HepG2 (cell line): ENCODE measurements around the gene WWP2. TPM values are rescaled to one million over a fixed set of nuclear protein-coding genes. Genes with fewer than 3 reads are reported as not detected.

Experiments used
- ATF7-NPFF ChIP-seq: sonication (generic); formaldehyde crosslinking; IDR thresholded peaks from 2 replicates; pipeline ENCODE4 v1.8.1; 2023; ENCODE audit warnings: mild to moderate bottlenecking, low read depth, missing genetic modification reagents, moderate library complexity
- CREB3 ChIP-seq: sonication (generic); formaldehyde crosslinking; IDR thresholded peaks from 2 replicates; pipeline ENCODE4 v1.5.0; 2020; ENCODE audit warnings: missing genetic modification reagents
- HDAC2 ChIP-seq: sonication (generic); formaldehyde crosslinking; IDR thresholded peaks from 2 replicates; pipeline ENCODE4 v1.4.0; 2020; ENCODE audit warnings: missing genetic modification reagents
- HMGXB4 ChIP-seq, 2 experiments: sonication (generic) in 1 of 2; formaldehyde crosslinking in 1 of 2; IDR thresholded peaks; 2 replicates each; pipeline versions ENCODE4 v1.4.0 to v1.6.1; 2018 to 2020; ENCODE audit warnings: missing genetic modification reagents in 2 of 2, borderline replicate concordance in 1 of 2, low read depth in 1 of 2, mild to moderate bottlenecking in 1 of 2, missing biosample characterization in 1 of 2
- IRF2 ChIP-seq: IDR thresholded peaks from 2 replicates; pipeline ENCODE4 v1.6.1; 2018; ENCODE audit warnings: missing genetic modification reagents, missing compliant biosample characterization
- KDM5B ChIP-seq: sonication (generic); formaldehyde crosslinking; IDR thresholded peaks from 2 replicates; pipeline ENCODE4 v1.4.0; 2020; ENCODE audit warnings: missing genetic modification reagents, mild to moderate bottlenecking, borderline replicate concordance
- MTA1 ChIP-seq: sonication (generic); formaldehyde crosslinking; IDR thresholded peaks from 2 replicates; pipeline ENCODE4 v1.4.0; 2020; ENCODE audit warnings: missing genetic modification reagents, mild to moderate bottlenecking, borderline replicate concordance
- MTF2 ChIP-seq: sonication (generic); formaldehyde crosslinking; IDR thresholded peaks from 2 replicates; pipeline ENCODE4 v1.5.0; 2020; ENCODE audit warnings: missing genetic modification reagents, borderline replicate concordance
- MXD3 ChIP-seq: IDR thresholded peaks from 2 replicates; pipeline ENCODE4 v1.6.1; 2016; ENCODE audit warnings: mild to moderate bottlenecking, missing biosample characterization, missing genetic modification reagents
- MYPOP ChIP-seq: sonication (generic); formaldehyde crosslinking; IDR thresholded peaks from 2 replicates; pipeline ENCODE4 v1.8.1; 2023; ENCODE audit warnings: mild to moderate bottlenecking, moderate library complexity, missing genetic modification reagents
- NR2C2 ChIP-seq: sonication (generic); formaldehyde crosslinking; IDR thresholded peaks from 2 replicates; pipeline ENCODE4 v1.4.0; 2020; ENCODE audit warnings: missing genetic modification reagents, mild to moderate bottlenecking, moderate library complexity, borderline replicate concordance
- PHF21A ChIP-seq: sonication (generic); formaldehyde crosslinking; IDR thresholded peaks from 2 replicates; pipeline ENCODE4 v1.5.0; 2020; ENCODE audit warnings: mild to moderate bottlenecking, missing genetic modification reagents
- POLR2A ChIP-seq, 2 experiments: IDR thresholded peaks; 2 replicates each; pipeline ENCODE4 v1.6.1; 2011; ENCODE audit warnings: low read depth in 2 of 2, low read length in 2 of 2, mild to moderate bottlenecking in 1 of 2, moderate library complexity in 1 of 2; ENCODE audit not compliant: insufficient read depth in 1 of 2
- POLR2AphosphoS5 ChIP-seq: IDR thresholded peaks from 2 replicates; pipeline ENCODE4 v1.6.1; 2012; ENCODE audit warnings: low read depth, low read length
- RARA ChIP-seq: IDR thresholded peaks from 2 replicates; pipeline ENCODE4 v1.6.1; 2016; ENCODE audit warnings: missing genetic modification reagents, missing compliant biosample characterization
- SNAPC2 ChIP-seq: sonication (generic); formaldehyde crosslinking; IDR thresholded peaks from 2 replicates; pipeline ENCODE4 v1.8.1; 2022; ENCODE audit warnings: mild to moderate bottlenecking, missing genetic modification reagents
- SRSF1 ChIP-seq: fragments of 200-400 bp; formaldehyde crosslinking; optimal IDR thresholded peaks from 2 replicates; pipeline ENCODE3; 2017; ENCODE audit warnings: mild to moderate bottlenecking, low read depth, low read length, moderate library complexity
- SRY ChIP-seq: sonication (generic); formaldehyde crosslinking; IDR thresholded peaks from 2 replicates; pipeline ENCODE4 v1.8.0; 2022; ENCODE audit warnings: mild to moderate bottlenecking, missing genetic modification reagents
- TCF7 ChIP-seq: sonication (generic); IDR thresholded peaks from 2 replicates; pipeline ENCODE4 v1.6.1; 2016; ENCODE audit warnings: antibody characterized with exemption, low read depth
- ZIK1 ChIP-seq: sonication (generic); formaldehyde crosslinking; IDR thresholded peaks from 2 replicates; pipeline ENCODE4 v1.5.0; 2020; ENCODE audit warnings: mild to moderate bottlenecking, low read depth, missing genetic modification reagents, borderline replicate concordance
- ZNF512 ChIP-seq: sonication (generic); formaldehyde crosslinking; IDR thresholded peaks from 2 replicates; pipeline ENCODE4 v1.4.0; 2020; ENCODE audit warnings: mild to moderate bottlenecking, missing genetic modification reagents
- ZNF576 ChIP-seq: sonication (generic); formaldehyde crosslinking; IDR thresholded peaks from 2 replicates; pipeline ENCODE4 v1.4.0; 2020; ENCODE audit warnings: mild to moderate bottlenecking, missing genetic modification reagents
- ZNF607 ChIP-seq: sonication (generic); formaldehyde crosslinking; IDR thresholded peaks from 2 replicates; pipeline ENCODE4 v1.5.1; 2020; ENCODE audit warnings: missing genetic modification reagents, mild to moderate bottlenecking, borderline replicate concordance
- polyA plus RNA-seq, 8 experiments: library from polyadenylated mRNA; depleted of rRNA in 3 of 8; stranded (reverse) in 7 of 8; unstranded in 1 of 8; fragments of >200 nt; fragmentation: Illumina TruSeq in 4 of 8; extraction: Trizol in 4 of 8; gene quantifications; 2 replicates each; pipeline versions ENCODE4 v1.2.1 to v1.2.3, GENCODE V29; 2011 to 2016; ENCODE audit warnings: low read depth in 4 of 8, missing spikeins in 1 of 8, mixed read lengths in 1 of 8; ENCODE audit not compliant: insufficient read depth in 1 of 8
- total RNA-seq, 5 experiments: library from RNA; depleted of rRNA; stranded (reverse); fragments of >200 nt; fragmentation: Illumina TruSeq; extraction: Trizol; gene quantifications; 2 replicates each; pipeline ENCODE4 v1.2.3, GENCODE V29; 2016; ENCODE audit warnings: low read depth in 1 of 5

WWP2 gene
- total and polyA plus RNA-seq, 2 of the 13 experiments (the other 11 are each of a cell fraction or from before 2014, with no cell fraction given) = 11.4 to 28.2 TPM

GRCh38 chr16:69725480-69726312, 36.4 kb upstream of the WWP2 start (continued):
- TF ChIP-seq RARA (CRISPR knock-in tag) = peak; percentile 27; the same call in 1 of the 2 replicates
- no peak for TF ChIP-seq KDM5B (CRISPR knock-in tag)
- no peak for TF ChIP-seq HDAC2
- TF ChIP-seq ZIK1 (CRISPR knock-in tag) = no peak
- peak; percentile 42; the same call in 1 of the 2 replicates for TF ChIP-seq SNAPC2 (CRISPR knock-in tag)
- TF ChIP-seq MTF2 (CRISPR knock-in tag) = no peak
- TF ChIP-seq POLR2A (IDR thresholded peaks at IDR 0.05; ENCODE audit: insufficient read depth in 1 of 2, low read depth in 2 of 2, low read length in 2 of 2) = 0 out of 4 replicates have a peak, but pooled peaks of 1 of the 2 experiments have one; percentile 15
- no peak for TF ChIP-seq PHF21A
- no peak for TF ChIP-seq MXD3 (CRISPR knock-in tag)
- TF ChIP-seq ATF7-NPFF (CRISPR knock-in tag) = no peak
- no peak for TF ChIP-seq POLR2AphosphoS5
- peak; percentile 62 for TF ChIP-seq SRSF1
- no peak; the same call in 1 of the 2 replicates for TF ChIP-seq SRY (CRISPR knock-in tag)
- peak in 1 of 2 experiments; percentile 35; a peak in 1 of 4 replicates for TF ChIP-seq HMGXB4 (CRISPR knock-in tag; IDR thresholded peaks at IDR 0.05; ENCODE audit: borderline replicate concordance in 1 of 2, low read depth in 1 of 2)
- no peak for TF ChIP-seq ZNF512 (CRISPR knock-in tag)
- no peak for TF ChIP-seq IRF2 (CRISPR knock-in tag)
- no peak for TF ChIP-seq CREB3 (CRISPR knock-in tag)
- TF ChIP-seq MYPOP = no peak
- peak; percentile 85; the same call in 1 of the 2 replicates for TF ChIP-seq ZNF607
- peak; percentile 46; the same call in 1 of the 2 replicates for TF ChIP-seq NR2C2 (CRISPR knock-in tag)
- TF ChIP-seq ZNF576 (CRISPR knock-in tag) = no peak
- peak; percentile 11; the same call in 1 of the 2 replicates for TF ChIP-seq TCF7
- TF ChIP-seq MTA1 (CRISPR knock-in tag) = peak; percentile 33; the same call in 1 of the 2 replicates
